GM10266 (cell line): ENCODE results near the gene MAN2B2.
"Not testable (repeated sequence)": the region's sequence is repeated elsewhere in the genome, so short reads cannot be mapped to it uniquely, and the experiment has no call there.

Source experiments
- DNase-seq: peaks from one replicate; pipeline ENCODE4 v3.0.0; 2012; ENCODE audit errors: extremely low spot score
- TF ChIP-seq, protein P1 (sequence below): IDR thresholded peaks from 2 replicates; pipeline ENCODE4 v1.5.1; 2012; ENCODE audit warnings: mild to moderate bottlenecking, low read depth; ENCODE audit not compliant: control insufficient read depth, insufficient read depth; ENCODE audit errors: missing control alignments

MAN2B2 gene

DNA sequence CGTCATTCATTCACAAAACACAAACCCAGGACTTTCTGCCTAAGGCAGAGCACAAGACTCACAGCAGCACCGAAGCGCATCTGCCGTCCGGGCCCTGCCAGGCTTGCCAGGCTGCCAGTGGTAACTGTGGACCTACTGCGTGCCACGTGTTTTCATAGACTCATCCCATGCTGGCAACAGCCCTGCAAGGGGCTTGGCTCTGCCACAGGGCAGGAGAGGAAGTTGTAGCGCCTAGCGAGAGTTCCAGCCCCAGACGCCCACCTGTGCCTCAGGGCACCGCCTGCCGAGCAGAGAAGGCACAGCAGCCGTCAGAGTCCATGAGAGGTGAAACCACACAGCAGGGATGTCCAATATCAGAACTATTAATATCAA is 46.6 kb downstream of the MAN2B2 start:
- no peak for DNase-seq
- TF ChIP-seq, protein P1, sequence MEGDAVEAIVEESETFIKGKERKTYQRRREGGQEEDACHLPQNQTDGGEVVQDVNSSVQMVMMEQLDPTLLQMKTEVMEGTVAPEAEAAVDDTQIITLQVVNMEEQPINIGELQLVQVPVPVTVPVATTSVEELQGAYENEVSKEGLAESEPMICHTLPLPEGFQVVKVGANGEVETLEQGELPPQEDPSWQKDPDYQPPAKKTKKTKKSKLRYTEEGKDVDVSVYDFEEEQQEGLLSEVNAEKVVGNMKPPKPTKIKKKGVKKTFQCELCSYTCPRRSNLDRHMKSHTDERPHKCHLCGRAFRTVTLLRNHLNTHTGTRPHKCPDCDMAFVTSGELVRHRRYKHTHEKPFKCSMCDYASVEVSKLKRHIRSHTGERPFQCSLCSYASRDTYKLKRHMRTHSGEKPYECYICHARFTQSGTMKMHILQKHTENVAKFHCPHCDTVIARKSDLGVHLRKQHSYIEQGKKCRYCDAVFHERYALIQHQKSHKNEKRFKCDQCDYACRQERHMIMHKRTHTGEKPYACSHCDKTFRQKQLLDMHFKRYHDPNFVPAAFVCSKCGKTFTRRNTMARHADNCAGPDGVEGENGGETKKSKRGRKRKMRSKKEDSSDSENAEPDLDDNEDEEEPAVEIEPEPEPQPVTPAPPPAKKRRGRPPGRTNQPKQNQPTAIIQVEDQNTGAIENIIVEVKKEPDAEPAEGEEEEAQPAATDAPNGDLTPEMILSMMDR: no peak

DNA sequence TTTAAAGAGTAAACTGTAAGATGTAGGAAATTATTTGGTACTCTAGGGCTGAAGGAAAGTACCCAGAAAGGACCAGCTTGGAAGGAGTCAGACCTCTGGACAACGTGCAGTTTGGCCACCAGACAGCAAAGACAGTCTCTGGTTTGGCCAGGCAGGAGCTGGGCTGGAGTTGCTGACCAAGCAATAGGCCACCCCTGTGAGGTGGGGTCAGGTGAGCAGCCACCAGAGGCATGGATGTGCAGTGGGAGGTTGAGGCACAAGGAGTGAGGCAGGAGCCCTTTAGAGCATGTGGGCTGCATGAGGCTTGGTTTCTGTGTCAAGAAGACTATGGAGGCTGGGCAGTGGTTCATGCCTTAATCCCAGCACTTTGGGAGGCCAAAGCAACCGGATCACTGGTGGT is 47.8 kb downstream of the MAN2B2 start:
- TF ChIP-seq, protein P1: no peak

DNA sequence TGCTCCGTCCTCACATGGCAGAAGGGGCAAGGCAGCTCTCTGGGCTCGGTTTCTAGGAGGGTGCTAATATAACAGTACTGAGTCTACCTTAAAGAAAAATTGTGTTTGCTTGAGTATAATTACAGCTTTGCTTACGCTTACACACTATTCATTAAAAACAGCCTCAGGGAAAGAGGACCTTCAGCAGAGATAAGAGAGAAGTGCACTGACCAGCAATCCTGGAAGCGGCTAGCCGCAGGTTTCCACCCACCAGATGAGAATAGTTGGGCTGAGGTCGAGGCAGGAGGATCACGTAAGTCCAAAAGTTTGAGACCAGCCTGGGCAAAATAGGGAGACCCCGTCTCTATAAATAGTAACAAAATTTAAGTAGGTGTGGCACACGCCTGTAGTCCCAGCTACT is 50.3 kb downstream of the MAN2B2 start:
- TF ChIP-seq, protein P1: no peak
- no peak for DNase-seq

More for the DNA sequence above, 47.8 kb downstream of the MAN2B2 start:
- DNase-seq: no peak

DNA sequence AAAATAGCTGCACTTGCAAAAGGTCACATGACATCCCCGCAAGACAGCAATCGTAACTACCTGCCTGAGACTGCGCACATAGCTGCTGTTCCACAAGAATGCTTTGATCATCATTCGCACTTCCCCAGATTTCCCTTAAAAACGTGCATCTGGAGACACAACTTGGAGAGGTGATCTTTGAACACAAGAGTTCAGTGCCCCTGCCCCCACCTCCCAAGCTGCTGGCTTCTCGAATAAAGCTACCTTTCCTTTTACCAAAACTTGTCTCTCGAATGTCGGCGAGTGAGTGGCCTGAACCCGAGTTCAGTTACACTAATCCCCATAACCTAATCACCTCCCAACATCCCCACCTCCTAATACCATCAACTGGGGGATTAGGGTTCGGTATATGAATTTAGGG is 51.1 kb downstream of the MAN2B2 start:
- TF ChIP-seq, protein P1: no peak
- DNase-seq: no peak

DNA sequence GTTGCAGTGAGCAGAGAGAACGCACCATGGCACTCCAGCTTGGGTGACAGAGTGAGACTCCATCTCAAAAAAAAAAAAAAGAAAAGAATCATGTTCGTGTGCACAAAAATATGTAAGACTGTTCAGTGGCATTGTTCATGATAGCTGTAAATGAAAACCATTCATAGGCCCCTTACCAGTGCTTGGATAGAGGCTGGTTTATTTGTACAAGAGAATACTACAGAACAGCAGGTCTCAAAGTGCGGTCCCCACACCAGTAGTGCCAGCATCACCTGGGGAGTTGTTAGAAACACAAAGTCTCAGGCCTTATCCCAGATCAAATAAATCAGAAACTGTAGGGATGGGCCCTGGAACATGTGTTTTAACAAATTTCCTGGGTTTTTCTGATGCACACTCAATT is 52.8 kb downstream of the MAN2B2 start:
- TF ChIP-seq, protein P1: no peak

DNA sequence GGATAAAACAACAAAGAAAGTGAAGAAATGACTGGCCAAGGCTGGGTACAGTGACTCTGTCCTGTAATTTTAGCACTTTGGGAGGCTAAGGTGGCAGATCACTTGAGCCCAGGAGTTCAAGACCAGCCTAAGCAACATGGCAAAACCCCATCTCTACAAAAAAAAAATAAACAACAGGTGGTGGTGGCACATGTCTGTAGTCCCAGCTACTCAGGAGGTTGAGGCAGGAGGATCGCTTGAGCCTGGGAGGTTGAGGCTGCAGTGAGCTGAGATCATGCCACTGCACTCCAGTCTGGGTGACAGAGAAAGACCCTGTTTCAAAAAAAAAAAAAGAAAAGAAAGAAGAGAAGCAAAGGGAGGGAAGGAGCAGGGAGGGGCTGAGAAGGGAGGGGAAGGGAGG is 53.5 kb downstream of the MAN2B2 start:
- not testable (repeated sequence) for DNase-seq

More for the DNA sequence above, 52.8 kb downstream of the MAN2B2 start:
- no peak for DNase-seq

DNA sequence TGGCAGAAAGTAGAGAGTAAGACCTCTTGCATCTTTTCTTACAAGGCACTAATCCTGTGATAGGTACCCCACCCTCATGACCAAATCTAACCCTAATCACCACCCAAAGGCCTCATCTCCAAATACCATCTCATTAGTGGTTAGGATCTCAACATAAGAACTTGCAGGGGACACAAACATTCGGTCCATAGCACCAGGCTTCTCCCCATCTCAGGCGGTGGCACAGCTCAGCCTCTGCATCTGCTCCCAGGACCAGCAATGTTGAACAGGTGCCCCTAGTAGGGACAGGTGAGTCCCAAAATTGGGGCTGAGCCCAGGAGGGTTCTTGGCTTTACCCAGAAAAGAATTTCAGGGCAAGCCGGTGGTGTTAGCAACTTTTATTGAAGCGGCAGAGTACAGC is 57.1 kb downstream of the MAN2B2 start:
- TF ChIP-seq, protein P1: no peak
- no peak for DNase-seq
